Spleen (tissue), 11 donors: ENCODE data around the gene PRKCD. TPM values are rescaled to one million over a fixed set of nuclear protein-coding genes. Genes with fewer than 3 reads are reported as not detected.

Experiments
- DNase-seq: peaks from one replicate; pipeline ENCODE4 v3.0.0-alpha.2; 2020
- H3K27ac ChIP-seq, 8 donors: fragments of 200-600 bp; sonication (generic) in 7 of 8; 1 replicate in 4 of 8; 2 replicates in 4 of 8; pipeline versions ENCODE4 v1.5.0 to v1.8.0; 2016 to 2021; ENCODE audit warnings: inconsistent platforms in 4 of 8, mild to moderate bottlenecking in 4 of 8, moderate library complexity in 1 of 8
- H3K27me3 ChIP-seq, 7 donors: fragments of 200-600 bp; sonication (generic) in 6 of 7; replicated peaks in 1 of 7; 1 replicate in 4 of 7; 2 replicates in 3 of 7; pipeline versions ENCODE4 v1.5.0 to v1.8.0; 2016 to 2021; ENCODE audit warnings: inconsistent platforms in 3 of 7, mild to moderate bottlenecking in 1 of 7
- H3K36me3 ChIP-seq, 6 donors: fragments of 200-600 bp; sonication (generic) in 5 of 6; 1 replicate in 4 of 6; 2 replicates in 2 of 6; pipeline versions ENCODE4 v1.5.0 to v1.8.0; 2016 to 2021; ENCODE audit warnings: inconsistent platforms in 2 of 6
- H3K4me1 ChIP-seq, 6 donors: fragments of 200-600 bp; sonication (generic) in 5 of 6; 1 replicate in 3 of 6; 2 replicates in 3 of 6; pipeline versions ENCODE4 v1.5.0 to v1.8.0; 2016 to 2021; ENCODE audit warnings: inconsistent platforms in 3 of 6
- H3K4me3 ChIP-seq, 8 donors: fragments of 200-600 bp; sonication (generic) in 7 of 8; 1 replicate in 4 of 8; 2 replicates in 4 of 8; pipeline versions ENCODE4 v1.5.0 to v1.8.0; 2016 to 2021; ENCODE audit warnings: inconsistent platforms in 4 of 8, mild to moderate bottlenecking in 4 of 8, moderate library complexity in 2 of 8
- H3K9me3 ChIP-seq, 8 donors: fragments of 200-600 bp; sonication (generic) in 7 of 8; 1 replicate in 4 of 8; 2 replicates in 4 of 8; pipeline versions ENCODE4 v1.5.0 to v1.8.0; 2016 to 2021; ENCODE audit warnings: inconsistent platforms in 4 of 8
- CTCF ChIP-seq, 11 experiments: fragments of 200-600 bp in 7 of 11; fragments of 450-650 bp in 4 of 11; sonication (generic) in 4 of 11; IDR thresholded peaks in 8 of 11; conservative IDR thresholded peaks in 3 of 11; 1 replicate in 7 of 11; 2 replicates in 4 of 11; pipeline versions ENCODE4 v1.4.0 to v1.8.0; 2016 to 2021; ENCODE audit warnings: antibody characterized with exemption in 11 of 11, inconsistent platforms in 4 of 11, mild to moderate bottlenecking in 1 of 11
- POLR2A ChIP-seq, 3 donors: fragments of 450-650 bp; IDR thresholded peaks; one replicate each; pipeline ENCODE4 v1.5.1; 2017; ENCODE audit warnings: antibody characterized with exemption in 3 of 3, mild to moderate bottlenecking in 1 of 3
- POLR2AphosphoS5 ChIP-seq, 3 donors: sonication (generic); formaldehyde crosslinking; IDR thresholded peaks; one replicate each; pipeline ENCODE4 v1.5.1; 2017; ENCODE audit warnings: antibody characterized with exemption in 3 of 3
- WGBS, 5 donors: extraction: QIAGEN DNeasy Blood & Tissue Kit in 3 of 5; methylation state at CpG; one replicate each; pipeline versions ENCODE4 v1.1.5 to v1.1.7; 2013 to 2018; 5-methylcytosine and 5-hydroxymethylcytosine counted together
- intact Hi-C: fragments of 100-400 bp; cut with DNase I; formaldehyde crosslinking; loops from one replicate; pipeline ENCODE4 v1.15.0; 2023; ENCODE audit warnings: low total_unique reads
- polyA plus RNA-seq, 3 donors: library from polyadenylated mRNA; stranded (reverse); fragments of 200-250 nt; gene quantifications; one replicate each; pipeline ENCODE4 v1.2.1, GENCODE V29; 2013
- total RNA-seq, 7 donors: library from RNA; depleted of rRNA in 3 of 7; stranded (reverse); fragments of >200 nt in 3 of 7; fragmentation: NEBNext Ultra II Directional in 4 of 7; extraction: Animal tissue kit (Norgen Biotek cat#: 25700) in 4 of 7; gene quantifications; one replicate each; pipeline versions ENCODE4 v1.1.0 to v1.2.1, GENCODE V29; 2016 to 2021
- donor health status: healthy with polysubstance abuse.
- donor health status: DM: no; HTN: no; CAD: no; lungs with moderate emphysema.
- donor health status: DM: no; HTN: no; CAD: no.
- donor health status: Bipolar disorder and iron deficiency.
- donor health status: healthy.
- donor health status: DM: no; HTN: no; CAD: no.
- donor health status: DM: yes; HTN: yes; CAD: no.

PRKCD gene
- total and polyA plus RNA-seq, 10 donors = 22.2 to 100 (median 48.5) TPM

- Histone ChIP-seq H3K27me3 (no peaks in the 10 kb centered on the region), H3K4me3 (no peak overlapping the region), H3K4me1 (peaks cover 0 to 54% (median 14%) of the 10 kb centered on the region in 6 donors), H3K27ac (peak overlapping the region in 4 of 8 donors; percentile 44 to 75 (median 72)), H3K9me3 (no peaks in the 10 kb centered on the region), H3K36me3 (peaks cover 0 to 98% (median 85%) of the 10 kb centered on the region in 6 donors)
- TF ChIP-seq CTCF (IDR thresholded peaks at IDR 0.05 in 8 of 11, conservative IDR thresholded peaks at IDR 0.05 in 3 of 11) (no peak), POLR2A (IDR thresholded peaks at IDR 0.05) (no peak), POLR2AphosphoS5 (IDR thresholded peaks at IDR 0.05) (no peak)
- DNase-seq = no peak
- intact Hi-C loops = no loop called here
- 88 to 93% (median 91%) methylated on average over 4 of the region's 4 CpGs for WGBS, 5 donors
These were observed 38.6 kb upstream of the PRKCD start for GRCh38 chr3:53122255-53122932.

- Histone ChIP-seq H3K27ac (peak overlapping the region in 6 of 8 donors; percentile 16 to 75 (median 66)), H3K27me3 (no peaks in the 10 kb centered on the region), H3K36me3 (peaks cover 0 to 97% (median 79%) of the 10 kb centered on the region in 6 donors), H3K9me3 (no peaks in the 10 kb centered on the region), H3K4me3 (no peak overlapping the region), H3K4me1 (peaks cover 0 to 59% (median 16%) of the 10 kb centered on the region in 6 donors)
- intact Hi-C loops = no loop called here
- TF ChIP-seq CTCF (IDR thresholded peaks at IDR 0.05 in 8 of 11, conservative IDR thresholded peaks at IDR 0.05 in 3 of 11) (no peak), POLR2AphosphoS5 (IDR thresholded peaks at IDR 0.05) (peak in 1 of 3 donors; percentile 45), POLR2A (IDR thresholded peaks at IDR 0.05) (no peak)
- WGBS, 5 donors = 58 to 87% (median 72%) methylated on average over 1 of the region's 1 CpG
- no peak for DNase-seq
These were observed 38.1 kb upstream of the PRKCD start for GRCh38 chr3:53122933-53123305.

- WGBS, 5 donors = 62 to 90% (median 77%) methylated on average over 8 of the region's 8 CpGs
- Histone ChIP-seq H3K36me3 (peaks cover 0 to 94% (median 74%) of the 10 kb centered on the region in 6 donors), H3K9me3 (no peaks in the 10 kb centered on the region), H3K4me1 (peaks cover 0 to 65% (median 22%) of the 10 kb centered on the region in 6 donors), H3K27ac (peak overlapping the region in 6 of 8 donors; percentile 16 to 75 (median 62)), H3K4me3 (peak overlapping the region in 1 of 8 donors; percentile 25), H3K27me3 (no peaks in the 10 kb centered on the region)
- TF ChIP-seq POLR2AphosphoS5 (IDR thresholded peaks at IDR 0.05) (no peak), CTCF (IDR thresholded peaks at IDR 0.05 in 8 of 11, conservative IDR thresholded peaks at IDR 0.05 in 3 of 11) (no peak), POLR2A (IDR thresholded peaks at IDR 0.05) (no peak)
- intact Hi-C loops = no loop called here
- DNase-seq = no peak
These were observed 37.5 kb upstream of the PRKCD start for GRCh38 chr3:53123510-53123909.

- WGBS, 5 donors = 88 to 96% (median 94%) methylated on average over 6 of the region's 6 CpGs
- no peak for DNase-seq
- Histone ChIP-seq H3K27me3 (no peaks in the 10 kb centered on the region), H3K4me3 (no peak overlapping the region), H3K9me3 (no peaks in the 10 kb centered on the region), H3K36me3 (peaks cover 0 to 91% (median 69%) of the 10 kb centered on the region in 6 donors), H3K4me1 (peaks cover 1 to 69% (median 27%) of the 10 kb centered on the region in 6 donors), H3K27ac (peak overlapping the region in 5 of 8 donors; percentile 16 to 75 (median 63))
- TF ChIP-seq CTCF (IDR thresholded peaks at IDR 0.05 in 8 of 11, conservative IDR thresholded peaks at IDR 0.05 in 3 of 11) (no peak), POLR2A (IDR thresholded peaks at IDR 0.05) (no peak), POLR2AphosphoS5 (IDR thresholded peaks at IDR 0.05) (no peak)
- intact Hi-C loops = no loop called here
These were observed 37.1 kb upstream of the PRKCD start for GRCh38 chr3:53123953-53124352.
